ENCODE measurements around the gene TXLNA. TPM values are rescaled to one million over a fixed set of nuclear protein-coding genes. Genes with fewer than 3 reads are reported as not detected.

TXLNA gene
- total RNA-seq, 1 donor from 2014 or later = 59.7 TPM

DNA sequence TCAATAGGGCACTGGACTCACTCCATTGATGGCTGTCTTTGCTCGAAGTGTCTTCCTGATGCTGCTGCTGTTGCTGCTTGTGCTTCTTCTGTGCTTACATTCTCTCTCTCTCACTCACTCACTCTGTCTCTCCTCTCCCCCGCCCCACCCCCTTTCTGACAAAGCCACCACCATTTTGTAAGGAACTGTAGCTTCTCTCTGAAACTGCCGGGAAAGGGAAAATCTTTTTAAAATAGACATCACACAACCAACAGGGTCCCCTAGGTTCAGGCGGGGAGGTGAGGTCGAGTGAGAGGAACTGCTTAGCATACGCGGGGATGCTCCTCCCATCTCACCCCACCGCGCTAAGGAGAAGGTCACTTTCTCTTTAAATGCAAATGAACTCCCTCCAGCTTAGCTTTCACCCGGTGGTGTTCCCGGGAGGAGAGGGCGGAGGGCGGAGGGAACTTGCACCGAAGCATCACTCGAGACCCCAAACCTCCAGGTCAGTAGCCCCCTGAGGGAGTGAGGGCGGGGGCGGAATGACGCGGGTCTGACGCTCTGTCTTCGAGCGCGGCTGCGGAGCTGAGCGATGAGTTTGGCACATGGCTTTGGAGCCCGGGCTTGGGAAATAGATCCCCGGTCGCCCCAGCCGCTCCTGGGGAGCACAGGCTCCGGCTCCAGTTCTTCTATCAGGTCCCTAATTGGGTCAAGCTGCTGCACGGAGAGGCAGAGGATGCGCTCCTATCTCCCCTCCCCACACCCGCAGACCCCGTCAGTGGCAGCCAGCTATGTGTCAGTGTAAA lies 20.9 kb downstream of the TXLNA start, which contains the start of gene CCDC28B:
CCDC28B (plus strand) TSS at position 370 of the 785 bp plus-strand sequence. CDS start 1,341 bp downstream, outside the sequence.
- no peaks in the 10 kb centered on the region for H3K27me3 Mint-ChIP-seq (ENCODE audit: low read depth)
- peaks cover 5% of the 10 kb centered on the region for H3K36me3 Mint-ChIP-seq
- H3K27ac Mint-ChIP-seq = peak within 1 kb of the TSS; percentile 94
- DNase-seq (ENCODE audit: low spot score in 2 of 2, unreplicated experiment in 2 of 2) = peak in 1 of 2 experiments; percentile 57
- TF ChIP-seq, protein P1, sequence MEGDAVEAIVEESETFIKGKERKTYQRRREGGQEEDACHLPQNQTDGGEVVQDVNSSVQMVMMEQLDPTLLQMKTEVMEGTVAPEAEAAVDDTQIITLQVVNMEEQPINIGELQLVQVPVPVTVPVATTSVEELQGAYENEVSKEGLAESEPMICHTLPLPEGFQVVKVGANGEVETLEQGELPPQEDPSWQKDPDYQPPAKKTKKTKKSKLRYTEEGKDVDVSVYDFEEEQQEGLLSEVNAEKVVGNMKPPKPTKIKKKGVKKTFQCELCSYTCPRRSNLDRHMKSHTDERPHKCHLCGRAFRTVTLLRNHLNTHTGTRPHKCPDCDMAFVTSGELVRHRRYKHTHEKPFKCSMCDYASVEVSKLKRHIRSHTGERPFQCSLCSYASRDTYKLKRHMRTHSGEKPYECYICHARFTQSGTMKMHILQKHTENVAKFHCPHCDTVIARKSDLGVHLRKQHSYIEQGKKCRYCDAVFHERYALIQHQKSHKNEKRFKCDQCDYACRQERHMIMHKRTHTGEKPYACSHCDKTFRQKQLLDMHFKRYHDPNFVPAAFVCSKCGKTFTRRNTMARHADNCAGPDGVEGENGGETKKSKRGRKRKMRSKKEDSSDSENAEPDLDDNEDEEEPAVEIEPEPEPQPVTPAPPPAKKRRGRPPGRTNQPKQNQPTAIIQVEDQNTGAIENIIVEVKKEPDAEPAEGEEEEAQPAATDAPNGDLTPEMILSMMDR (IDR thresholded peaks at IDR 0.05; ENCODE audit: unreplicated experiment) = no peak
- peak within 1 kb of the TSS; percentile 87 for H3K4me3 Mint-ChIP-seq
- peaks cover 19% of the 10 kb centered on the region for H3K4me1 Mint-ChIP-seq
- no peaks in the 10 kb centered on the region for H3K9me3 Mint-ChIP-seq

DNA sequence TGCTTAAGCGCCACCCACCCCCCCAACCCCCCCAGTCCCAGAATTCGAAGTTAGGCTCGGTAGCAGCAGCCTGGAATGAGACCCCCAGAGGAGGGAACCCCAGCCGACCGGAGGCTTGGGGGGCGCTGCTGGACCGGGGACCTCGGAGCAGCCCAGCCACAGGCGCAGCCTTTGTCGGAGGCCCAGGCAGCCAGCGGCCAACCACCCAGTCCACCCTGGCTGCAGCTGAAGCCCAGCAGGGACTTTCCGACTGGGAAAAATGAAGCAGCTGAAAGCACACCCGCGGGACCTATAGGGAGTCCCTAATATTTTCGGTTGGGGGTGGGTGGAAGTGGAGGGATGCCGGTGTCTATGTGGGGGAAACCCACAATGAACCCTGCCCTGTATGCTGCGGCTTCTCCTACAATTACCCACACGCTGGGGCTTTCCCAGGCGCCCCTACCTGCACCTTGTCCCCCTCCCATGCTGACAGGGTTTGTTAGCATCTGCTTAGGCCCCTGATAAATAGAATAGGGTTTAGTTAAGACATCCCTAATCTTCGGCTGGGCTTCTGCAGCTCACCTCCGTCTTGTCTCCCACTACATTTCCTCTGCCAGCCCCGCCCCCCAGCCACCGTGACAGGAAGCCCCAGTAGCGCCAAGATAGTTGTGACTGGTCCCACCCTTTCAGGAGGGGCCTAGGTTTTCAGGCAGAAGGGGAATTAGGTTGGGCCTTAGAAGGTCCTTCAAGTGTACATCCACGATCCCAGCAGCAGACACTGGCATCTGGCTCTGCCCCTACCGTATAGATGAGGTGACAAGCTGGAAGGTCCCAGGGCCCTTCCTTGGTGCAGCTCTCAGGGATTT lies 21.8 kb downstream of the TXLNA start:
- Mint-ChIP-seq H3K4me3 (peak overlapping the region; percentile 87), H3K4me1 (peaks cover 24% of the 10 kb centered on the region), H3K27ac (peak overlapping the region; percentile 94), H3K36me3 (peaks cover 5% of the 10 kb centered on the region), H3K9me3 (no peaks in the 10 kb centered on the region), H3K27me3 (ENCODE audit: low read depth) (no peaks in the 10 kb centered on the region)
- peak; percentile 45 to 66 for DNase-seq (ENCODE audit: low spot score in 2 of 2, unreplicated experiment in 2 of 2)
- TF ChIP-seq, protein P1 (IDR thresholded peaks at IDR 0.05; ENCODE audit: unreplicated experiment) = no peak

DNA sequence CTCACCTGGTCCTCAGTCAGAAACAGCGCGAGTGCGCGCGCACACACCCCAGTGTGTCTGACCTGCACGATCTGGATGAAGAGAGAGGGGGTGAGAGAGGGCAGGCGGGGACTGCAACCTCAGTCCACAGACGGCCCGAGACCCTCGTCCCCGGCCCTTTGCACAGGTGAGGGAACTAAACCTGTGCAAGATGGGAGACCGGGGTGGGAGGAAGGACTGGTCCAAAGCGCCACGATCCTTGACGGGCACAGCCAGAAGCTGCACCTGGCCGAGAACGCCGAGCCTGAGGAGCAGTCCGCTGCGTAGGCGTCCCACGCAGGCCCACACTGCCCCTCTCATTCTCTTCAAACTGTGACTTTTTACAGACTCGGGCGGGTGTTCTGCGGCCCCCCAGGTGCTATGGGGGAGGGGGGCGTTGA lies 25.5 kb downstream of the TXLNA start:
- DNase-seq (ENCODE audit: low spot score in 2 of 2, unreplicated experiment in 2 of 2) = no peak
- H3K9me3 Mint-ChIP-seq = no peaks in the 10 kb centered on the region
- no peaks in the 10 kb centered on the region for H3K36me3 Mint-ChIP-seq
- TF ChIP-seq, protein P1 (IDR thresholded peaks at IDR 0.05; ENCODE audit: unreplicated experiment) = no peak
- H3K4me1 Mint-ChIP-seq = peaks cover 27% of the 10 kb centered on the region
- H3K27me3 Mint-ChIP-seq (ENCODE audit: low read depth) = no peaks in the 10 kb centered on the region
- H3K27ac Mint-ChIP-seq = peak overlapping the region; percentile 86
- peak overlapping the region; percentile 89 for H3K4me3 Mint-ChIP-seq

DNA sequence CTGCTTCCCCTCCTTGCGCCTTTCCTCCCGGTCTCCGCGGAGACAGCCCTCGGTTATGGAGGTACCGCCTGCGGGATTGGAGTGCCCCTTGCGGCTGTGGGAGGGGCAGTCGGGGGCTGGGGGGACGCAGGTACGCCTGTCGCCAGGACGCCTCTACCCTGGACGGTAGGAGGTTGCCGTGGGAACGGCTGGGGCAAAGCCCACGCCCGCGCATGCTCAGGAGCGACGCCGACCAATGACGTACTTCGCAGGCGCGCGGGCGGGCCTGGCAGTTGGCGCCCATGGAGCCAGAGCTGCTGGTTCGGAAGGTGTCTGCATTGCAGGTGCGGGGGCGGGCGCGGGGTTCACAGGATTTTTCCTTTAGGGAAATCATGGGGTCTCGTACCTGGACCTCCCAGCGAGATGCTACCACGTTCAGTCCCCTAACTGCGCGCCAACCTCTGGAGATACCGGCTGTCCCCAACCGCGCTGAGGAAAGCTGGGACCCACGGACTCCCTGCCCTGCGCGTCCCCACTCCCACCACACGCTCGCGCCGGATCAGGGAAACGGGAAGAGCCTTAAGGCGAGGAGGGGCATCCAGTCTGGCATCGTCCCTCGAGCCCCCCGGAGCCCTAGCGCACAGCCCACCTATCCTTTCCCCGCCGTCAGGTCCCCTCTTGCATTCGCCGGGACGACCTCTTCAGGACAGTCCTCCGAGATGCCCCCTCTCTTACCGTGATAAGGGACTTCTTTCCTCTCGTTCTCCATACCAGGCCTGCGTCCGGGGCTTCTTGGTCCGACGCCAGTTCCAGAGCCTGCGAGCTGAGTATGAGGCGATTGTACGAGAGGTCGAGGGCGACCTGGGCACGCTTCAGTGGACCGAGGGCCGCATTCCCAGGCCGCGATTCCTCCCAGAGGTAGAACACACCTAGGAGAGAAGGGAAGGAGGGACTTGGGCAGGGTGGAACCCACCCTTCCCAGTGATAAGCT lies 26.2 kb downstream of the TXLNA start, which contains the start of gene IQCC:
IQCC (plus strand) TSS at position 271 of the 970 bp plus-strand sequence; CDS start at position 282, 11 bp downstream.
- peaks cover 23% of the 10 kb centered on the region for H3K4me1 Mint-ChIP-seq
- no peaks in the 10 kb centered on the region for H3K36me3 Mint-ChIP-seq
- peak within 1 kb of the TSS; percentile 86 for H3K27ac Mint-ChIP-seq
- peak; percentile 84 to 89 for DNase-seq (ENCODE audit: low spot score in 2 of 2, unreplicated experiment in 2 of 2)
- H3K27me3 Mint-ChIP-seq (ENCODE audit: low read depth) = no peaks in the 10 kb centered on the region
- peak within 1 kb of the TSS; percentile 89 for H3K4me3 Mint-ChIP-seq
- TF ChIP-seq, protein P1 (IDR thresholded peaks at IDR 0.05; ENCODE audit: unreplicated experiment) = peak; percentile 10
- no peaks in the 10 kb centered on the region for H3K9me3 Mint-ChIP-seq

DNA sequence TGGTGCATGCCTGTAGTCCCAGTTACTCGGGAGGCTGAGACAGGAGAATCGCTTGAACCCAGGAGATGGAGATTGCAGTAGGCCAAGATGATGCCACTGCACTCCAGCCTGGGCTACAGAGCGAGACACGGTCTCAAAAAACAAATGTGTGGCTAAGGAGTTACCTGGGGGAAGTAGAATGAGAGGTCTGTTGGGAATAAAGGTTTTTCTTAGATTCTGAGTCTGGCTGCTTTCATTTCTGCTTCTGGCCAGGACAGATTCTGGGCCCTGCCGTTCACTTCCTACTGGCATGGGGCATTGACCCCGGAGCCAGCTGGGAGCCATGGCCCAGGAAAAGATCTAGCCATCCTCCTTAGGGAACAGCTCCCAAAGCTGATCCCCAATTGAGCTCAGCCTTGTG lies 29.0 kb downstream of the TXLNA start:
- H3K27ac Mint-ChIP-seq = no peak overlapping the region
- no peak overlapping the region for H3K4me3 Mint-ChIP-seq

More for the DNA sequence above, 29.0 kb downstream of the TXLNA start:
- Mint-ChIP-seq H3K36me3 (no peaks in the 10 kb centered on the region), H3K27me3 (ENCODE audit: low read depth) (no peaks in the 10 kb centered on the region), H3K9me3 (no peaks in the 10 kb centered on the region), H3K4me1 (peaks cover 14% of the 10 kb centered on the region)
- no peak for DNase-seq (ENCODE audit: low spot score in 2 of 2, unreplicated experiment in 2 of 2)
- TF ChIP-seq, protein P1 (IDR thresholded peaks at IDR 0.05; ENCODE audit: unreplicated experiment) = no peak

All from mesothelial cell of epicardium (in vitro differentiated cells).